ENCODE data around the gene MCHR1. TPM values are rescaled to one million over a fixed set of nuclear protein-coding genes. Genes with fewer than 3 reads are reported as not detected.

Gene MCHR1
- total and polyA plus RNA-seq, 2 experiments from 2014 or later, result 0.91 to 2.4 TPM

- no peak for TF ChIP-seq ZNF462 (CRISPR knock-in tag; IDR thresholded peaks at IDR 0.05)
Measured at GRCh38 chr22:40673017-40673416, 6.3 kb upstream of the MCHR1 start (continued).

GRCh38 chr22:40674274-40674673 lies 5.0 kb upstream of the MCHR1 start:
- peaks cover 9% of the 10 kb centered on the region for H3K4me1 Mint-ChIP-seq
- Histone ChIP-seq H3K4me2 (no peak overlapping the region), H4K20me1 (replicated peaks; ENCODE audit: insufficient read depth) (no peaks in the 10 kb centered on the region), H3K36me3 (ENCODE audit: insufficient read depth) (no peaks in the 10 kb centered on the region), H3F3A (replicated peaks; ENCODE audit: low read depth) (no peaks in the 10 kb centered on the region; the same call in 1 of the 2 replicates), H3K79me2 (replicated peaks; ENCODE audit: insufficient read depth) (no peaks in the 10 kb centered on the region), H3K9me2 (ENCODE audit: insufficient read depth) (peaks cover 5% of the 10 kb centered on the region; the same call in 1 of the 2 replicates), H3K27me3 (ENCODE audit: insufficient read depth) (no peaks in the 10 kb centered on the region), H3K4me3 (no peak overlapping the region), H3K4me1 (ENCODE audit: insufficient read depth) (no peaks in the 10 kb centered on the region), H2AFZ (no peak overlapping the region), H3K27ac (ENCODE audit: low read depth) (no peak overlapping the region)
- DNase-seq (ENCODE audit: low spot score) (no peak), ATAC-seq (no peak)
- H3K36me3 Mint-ChIP-seq (ENCODE audit: low read depth), result peaks cover 3% of the 10 kb centered on the region; the same call in 1 of the 3 replicates
- H3K27me3 Mint-ChIP-seq (ENCODE audit: insufficient read depth, low read depth, poor library complexity), result peaks cover 14% of the 10 kb centered on the region
- H3K4me3 Mint-ChIP-seq, result no peak overlapping the region
- H3K9me3 Mint-ChIP-seq, result no peaks in the 10 kb centered on the region
- no peak for TF ChIP-seq CREB1 (CRISPR knock-in tag; IDR thresholded peaks at IDR 0.05; ENCODE audit: low read depth)
- TF ChIP-seq EZH2 (IDR thresholded peaks at IDR 0.05; ENCODE audit: low read depth, unreplicated experiment), result no peak
- TF ChIP-seq CTCF (conservative IDR thresholded peaks at IDR 0.05; ENCODE audit: low read depth in 2 of 2), result no peak
- TF ChIP-seq ETS1 (IDR thresholded peaks at IDR 0.05), result no peak
- TF ChIP-seq REST (IDR thresholded peaks at IDR 0.05; ENCODE audit: unreplicated experiment), result no peak
- TF ChIP-seq ZNF114 (CRISPR knock-in tag; IDR thresholded peaks at IDR 0.05), result no peak
- no peak for TF ChIP-seq EZH2phosphoT487 (IDR thresholded peaks at IDR 0.05; ENCODE audit: unreplicated experiment)
- no peak for TF ChIP-seq JUNB (IDR thresholded peaks at IDR 0.05; ENCODE audit: unreplicated experiment)
- no peak for TF ChIP-seq POLR2AphosphoS5 (IDR thresholded peaks at IDR 0.05; ENCODE audit: low read depth)
- no peak for TF ChIP-seq NANOG (IDR thresholded peaks at IDR 0.05; ENCODE audit: borderline replicate concordance)
- H3K27ac Mint-ChIP-seq, result no peak overlapping the region

Measured in GM23338 (cell line).